IMR-90 (cell line): ENCODE results near the gene VPS37B. TPM values are rescaled to one million over a fixed set of nuclear protein-coding genes. Genes with fewer than 3 reads are reported as not detected.

Source experiments
- ATAC-seq: fragments of 200-7000 bp; cut with Tn5 transposase; 2 replicates; pipeline ENCODE4 v1.9.1; 2020; ENCODE audit warnings: low read depth, mild to moderate bottlenecking, moderate library complexity
- BruUV-seq: library from RNA; stranded (reverse); fragments of 400-500 nt; replicated peaks from 2 replicates; lab custom pipeline; 2021; lab: Mats Ljungman, UMichigan
- CTCF ChIA-PET: fragments of 300-600 bp; formaldehyde crosslinking; extraction: SDS; loops from one replicate; lab custom pipeline; 2021; ENCODE audit warnings: antibody characterized with exemption; lab: Yijun Ruan, JAX
- POLR2A ChIA-PET: fragments of 300-600 bp; sonication (Branson Sonifier 250); formaldehyde crosslinking; loops from one replicate; lab custom pipeline; 2022; ENCODE audit warnings: antibody characterized with exemption; ENCODE audit not compliant: unreplicated experiment; lab: Charles Lee
- DNase-seq: peaks from one replicate; pipeline ENCODE4 v3.0.0; 2013
- H2AFZ ChIP-seq: replicated peaks from 2 replicates; pipeline ENCODE3; 2013; ENCODE audit warnings: low read length, mild to moderate bottlenecking; ENCODE audit not compliant: poor library complexity
- H2AK5ac ChIP-seq: 2 replicates; pipeline ENCODE4 v1.6.1; 2013; ENCODE audit warnings: low read depth, low read length, inconsistent platforms
- H2AK9ac ChIP-seq: replicated peaks from 2 replicates; pipeline ENCODE3; 2013; ENCODE audit warnings: mild to moderate bottlenecking, low read depth, low read length, moderate library complexity; ENCODE audit not compliant: poor library complexity
- H2BK120ac ChIP-seq: 2 replicates; pipeline ENCODE4 v1.6.1; 2013; ENCODE audit warnings: low read depth, low read length, inconsistent platforms
- H2BK15ac ChIP-seq: 3 replicates; pipeline ENCODE4 v1.6.1; 2013; ENCODE audit warnings: low read depth, low read length, inconsistent platforms
- H2BK20ac ChIP-seq: 2 replicates; pipeline ENCODE4 v1.6.1; 2013; ENCODE audit warnings: low read depth, mild to moderate bottlenecking, inconsistent platforms, low read length, moderate library complexity
- H2BK5ac ChIP-seq: 2 replicates; pipeline ENCODE4 v1.6.1; 2013; ENCODE audit warnings: mild to moderate bottlenecking, low read depth, low read length, inconsistent platforms; ENCODE audit not compliant: poor library complexity, severe bottlenecking
- H3K14ac ChIP-seq: replicated peaks from 2 replicates; pipeline ENCODE4 v1.6.1; 2013; ENCODE audit warnings: low read depth, low read length, inconsistent platforms
- H3K18ac ChIP-seq: 2 replicates; pipeline ENCODE4 v1.6.1; 2013; ENCODE audit warnings: low read depth, low read length, control low read depth
- H3K23ac ChIP-seq: 2 replicates; pipeline ENCODE4 v1.6.1; 2013; ENCODE audit warnings: low read depth, low read length, inconsistent platforms
- H3K27ac ChIP-seq: 2 replicates; pipeline ENCODE4 v1.5.1; 2013; ENCODE audit warnings: mild to moderate bottlenecking, control low read depth, low read length; ENCODE audit not compliant: insufficient read depth
- H3K27me3 ChIP-seq: 2 replicates; pipeline ENCODE4 v1.6.1; 2013; ENCODE audit warnings: low read length; ENCODE audit not compliant: control insufficient read depth, insufficient read depth
- H3K36me3 ChIP-seq: 2 replicates; pipeline ENCODE4 v1.6.1; 2013; ENCODE audit warnings: low read length, mixed read lengths; ENCODE audit not compliant: control insufficient read depth, insufficient read depth
- H3K4ac ChIP-seq: 2 replicates; pipeline ENCODE4 v1.6.1; 2013; ENCODE audit warnings: low read depth, low read length, inconsistent platforms
- H3K4me1 ChIP-seq: 2 replicates; pipeline ENCODE4 v1.6.1; 2013; ENCODE audit warnings: low read length, mixed read lengths; ENCODE audit not compliant: control insufficient read depth, insufficient read depth
- H3K4me2 ChIP-seq: 2 replicates; pipeline ENCODE4 v1.6.1; 2013; ENCODE audit warnings: low read depth, mild to moderate bottlenecking, control low read depth, low read length, moderate library complexity
- H3K4me3 ChIP-seq: 2 replicates; pipeline ENCODE4 v1.5.1; 2013; ENCODE audit warnings: low read depth, mild to moderate bottlenecking, control low read depth, low read length, moderate library complexity; ENCODE audit not compliant: insufficient read depth
- H3K56ac ChIP-seq: 2 replicates; pipeline ENCODE4 v1.6.1; 2013; ENCODE audit warnings: low read length, inconsistent platforms; ENCODE audit not compliant: insufficient read depth; ENCODE audit errors: extremely low read depth
- H3K79me1 ChIP-seq, 2 experiments: 2 replicates each; pipeline ENCODE4 v1.6.1; 2013; ENCODE audit warnings: low read length in 2 of 2, inconsistent platforms in 1 of 2, low read depth in 1 of 2
- H3K9ac ChIP-seq: 2 replicates; pipeline ENCODE4 v1.6.1; 2013; ENCODE audit warnings: low read depth, low read length, control low read depth
- H3K9me1 ChIP-seq: 2 replicates; pipeline ENCODE4 v1.6.1; 2013; ENCODE audit warnings: low read length, inconsistent platforms; ENCODE audit not compliant: insufficient read depth
- H3K9me3 ChIP-seq: 2 replicates; pipeline ENCODE4 v1.6.1; 2013; ENCODE audit warnings: low read length; ENCODE audit not compliant: control insufficient read depth, insufficient read depth
- H4K20me1 ChIP-seq: 2 replicates; pipeline ENCODE4 v1.6.1; 2013; ENCODE audit warnings: low read length, inconsistent platforms; ENCODE audit not compliant: insufficient read depth
- H4K5ac ChIP-seq: 2 replicates; pipeline ENCODE4 v1.6.1; 2013; ENCODE audit warnings: mild to moderate bottlenecking, low read depth, low read length, control low read depth
- H4K8ac ChIP-seq, 2 experiments: 2 replicates each; pipeline ENCODE4 v1.6.1; 2013; ENCODE audit warnings: low read depth in 2 of 2, low read length in 2 of 2, control low read depth in 1 of 2, inconsistent platforms in 1 of 2
- H4K91ac ChIP-seq: 2 replicates; pipeline ENCODE4 v1.6.1; 2013; ENCODE audit warnings: low read depth, low read length, inconsistent platforms; ENCODE audit not compliant: insufficient read depth
- CEBPB ChIP-seq: IDR thresholded peaks from 2 replicates; pipeline ENCODE4 v1.6.1; 2012; ENCODE audit warnings: low read depth, low read length, improper control_type of control experiment
- FOS ChIP-seq: fragments of 150-350 bp; IDR thresholded peaks from 2 replicates; pipeline ENCODE4 v1.6.1; 2016; ENCODE audit warnings: low read depth, low read length
- RCOR1 ChIP-seq: IDR thresholded peaks from 2 replicates; pipeline ENCODE4 v1.6.1; 2012; ENCODE audit warnings: mild to moderate bottlenecking, low read length, improper control_type of control experiment; ENCODE audit not compliant: insufficient replicate concordance
- RFX5 ChIP-seq: IDR thresholded peaks from 2 replicates; pipeline ENCODE4 v1.8.0; 2012; ENCODE audit warnings: low read depth, mild to moderate bottlenecking, low read length, moderate library complexity
- WGBS, 2 experiments: methylation state at CpG; one replicate each; pipeline versions ENCODE4 v1.1.5 to v1.1.7; 2013; ENCODE audit warnings: missing lambda C conversion rate in 2 of 2; ENCODE audit not compliant: insufficient read length in 1 of 2; ENCODE audit errors: extremely low coverage in 2 of 2; 5-methylcytosine and 5-hydroxymethylcytosine counted together
- dilution Hi-C: fragments of 300-500 bp; cut with HindIII; formaldehyde crosslinking; loops from one replicate; pipeline ENCODE4 v1.14.3; 2018; ENCODE audit warnings: low sequenced_read_pairs; ENCODE audit not compliant: unreplicated experiment
- in situ Hi-C: fragments of 300-500 bp; cut with MboI; formaldehyde crosslinking; loops from 3 replicates; pipeline ENCODE4 v1.14.3; 2019; ENCODE audit warnings: low sequenced_read_pairs, inconsistent platforms, mixed read lengths
- intact Hi-C: fragments of 100-400 bp; cut with micrococcal nuclease; formaldehyde crosslinking; loops from 2 replicates; pipeline ENCODE4 v1.10.0; 2022
- polyA plus RNA-seq, 3 experiments: library from polyadenylated mRNA; depleted of rRNA; stranded (reverse); fragments of >200 nt; gene quantifications; 2 replicates each; pipeline ENCODE4 v1.2.3, GENCODE V29; 2012; ENCODE audit warnings: low replicate concordance in 1 of 3
- total RNA-seq: library from RNA; depleted of rRNA; stranded (reverse); fragments of >200 nt; gene quantifications from 2 replicates; pipeline ENCODE4 v1.2.3, GENCODE V29; 2012
- TF ChIP-seq, protein P1 (sequence below): fragments of 150-350 bp; IDR thresholded peaks from 2 replicates; pipeline ENCODE4 v1.6.1; 2016; ENCODE audit warnings: low read depth, mild to moderate bottlenecking, low read length, moderate library complexity, borderline replicate concordance

The VPS37B gene
- total and polyA plus RNA-seq, 2 of the 4 experiments (the other 2 are of a cell fraction), result 8.6 to 25.7 TPM

DNA sequence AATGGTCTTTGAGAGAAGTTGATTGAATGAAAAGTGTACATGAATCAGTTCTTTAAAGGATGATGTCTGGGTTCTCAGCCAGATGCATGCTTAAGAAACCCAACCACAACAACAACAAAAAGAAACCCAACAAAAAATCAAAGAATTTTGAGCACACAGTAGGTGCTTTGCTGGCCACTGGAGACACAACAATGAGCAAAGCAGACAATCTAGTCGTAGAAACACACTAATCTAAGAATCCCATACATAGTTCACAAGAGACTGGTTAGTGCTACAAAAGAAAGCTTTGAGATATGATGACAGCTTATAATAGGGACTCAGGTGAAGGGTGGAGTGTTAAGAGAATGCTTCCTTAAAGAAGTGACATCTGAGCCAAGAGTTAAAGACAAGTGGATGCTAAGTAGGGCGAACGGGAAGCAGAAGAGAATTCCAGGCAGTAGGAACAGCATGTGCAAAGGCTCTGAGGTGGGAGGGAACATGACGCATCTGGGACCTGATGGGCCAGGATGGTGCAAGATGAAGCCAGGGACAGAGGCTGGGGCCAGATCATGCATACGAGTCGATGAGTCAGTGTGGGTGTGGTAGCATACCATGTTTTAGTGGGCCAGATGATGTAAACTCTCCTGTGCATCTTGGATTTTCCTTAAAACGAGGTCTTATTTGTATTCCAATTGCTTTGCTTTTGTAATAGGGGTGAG, 65.3 kb downstream of the VPS37B start:
- H2BK15ac ChIP-seq, result no peak overlapping the region
- no peak overlapping the region for H2AK5ac ChIP-seq
- H3K23ac ChIP-seq, result no peak overlapping the region
- ATAC-seq (no peak), DNase-seq (peak; percentile 81)
- 50% methylated on average over 3 of the region's 7 CpGs; no CpG with 5 or more reads in 1 of the 2 experiments for WGBS, 2 experiments
- H3K79me1 ChIP-seq, result no peaks in the 10 kb centered on the region
- H2BK120ac ChIP-seq, result no peak overlapping the region
- no peak overlapping the region for H3K14ac ChIP-seq
- ChIA-PET CTCF (interaction anchor here (0.6 kb wide), 1 partner anchor 37 kb away, joined by 3 read pairs; no protein-coding TSS in a partner anchor), POLR2A (no interaction called here)
- no peaks in the 10 kb centered on the region for H4K20me1 ChIP-seq
- no peaks in the 10 kb centered on the region for H3K36me3 ChIP-seq
- H3K56ac ChIP-seq, result no peak overlapping the region
- no peak overlapping the region for H2BK20ac ChIP-seq
- H3K4me2 ChIP-seq, result no peak overlapping the region
- in situ Hi-C loops (no loop called here), dilution Hi-C loops (no loop called here), intact Hi-C loops (no loop called here)
- no TSS peak for BruUV-seq
- no peak overlapping the region for H3K4me3 ChIP-seq
- H3K18ac ChIP-seq, result no peak overlapping the region
- no peak overlapping the region for H3K4ac ChIP-seq
- H4K8ac ChIP-seq, result no peak overlapping the region
- H2AFZ ChIP-seq, result no peak overlapping the region
- TF ChIP-seq RCOR1, result peak; percentile 98
- 0 out of 2 replicates have a peak, but pooled peaks have one; percentile 48 for TF ChIP-seq FOS
- peak; percentile 86 for TF ChIP-seq CEBPB
- TF ChIP-seq, protein P1, sequence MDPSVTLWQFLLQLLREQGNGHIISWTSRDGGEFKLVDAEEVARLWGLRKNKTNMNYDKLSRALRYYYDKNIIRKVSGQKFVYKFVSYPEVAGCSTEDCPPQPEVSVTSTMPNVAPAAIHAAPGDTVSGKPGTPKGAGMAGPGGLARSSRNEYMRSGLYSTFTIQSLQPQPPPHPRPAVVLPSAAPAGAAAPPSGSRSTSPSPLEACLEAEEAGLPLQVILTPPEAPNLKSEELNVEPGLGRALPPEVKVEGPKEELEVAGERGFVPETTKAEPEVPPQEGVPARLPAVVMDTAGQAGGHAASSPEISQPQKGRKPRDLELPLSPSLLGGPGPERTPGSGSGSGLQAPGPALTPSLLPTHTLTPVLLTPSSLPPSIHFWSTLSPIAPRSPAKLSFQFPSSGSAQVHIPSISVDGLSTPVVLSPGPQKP, result no peak
- TF ChIP-seq RFX5, result no peak
- H2AK9ac ChIP-seq, result no peak overlapping the region
- H4K5ac ChIP-seq, result no peak overlapping the region
- no peaks in the 10 kb centered on the region for H3K9me1 ChIP-seq
- no peak overlapping the region for H3K27ac ChIP-seq
- H3K27me3 ChIP-seq, result peaks cover 2% of the 10 kb centered on the region; the same call in 1 of the 2 replicates
- H3K9ac ChIP-seq, result no peak overlapping the region
- no peaks in the 10 kb centered on the region for H3K4me1 ChIP-seq
- H3K9me3 ChIP-seq, result peaks cover 3% of the 10 kb centered on the region
- H2BK5ac ChIP-seq, result no peak overlapping the region
- no peak overlapping the region for H4K91ac ChIP-seq
